Suprapubic skin (tissue), 4 donors: Measurements from ENCODE around the gene NCBP1. TPM values are rescaled to one million over a fixed set of nuclear protein-coding genes. Genes with fewer than 3 reads are reported as not detected.

ENCODE experiments used
- DNase-seq, 2 donors: peaks; one replicate each; pipeline ENCODE4 v3.0.0-alpha.2; 2019; ENCODE audit warnings: low spot score in 2 of 2
- H3K27ac ChIP-seq: fragments of 200-600 bp; sonication (generic); one replicate; pipeline ENCODE4 v1.5.1; 2019
- H3K27me3 ChIP-seq: fragments of 200-600 bp; sonication (generic); one replicate; pipeline ENCODE4 v1.5.1; 2019
- H3K36me3 ChIP-seq: fragments of 200-600 bp; sonication (generic); one replicate; pipeline ENCODE4 v1.5.1; 2019
- H3K4me1 ChIP-seq: fragments of 200-600 bp; sonication (generic); one replicate; pipeline ENCODE4 v1.5.1; 2019
- H3K4me3 ChIP-seq: fragments of 200-600 bp; sonication (generic); one replicate; pipeline ENCODE4 v1.5.1; 2019; ENCODE audit warnings: mild to moderate bottlenecking
- H3K9me3 ChIP-seq: fragments of 200-600 bp; sonication (generic); one replicate; pipeline ENCODE4 v1.5.1; 2019
- CTCF ChIP-seq, 2 donors: fragments of 200-600 bp in 1 of 2; fragments of 450-650 bp in 1 of 2; sonication (generic) in 1 of 2; IDR thresholded peaks; one replicate each; pipeline ENCODE4 v1.5.1; 2016 to 2019; ENCODE audit warnings: antibody characterized with exemption in 2 of 2, mild to moderate bottlenecking in 1 of 2, moderate library complexity in 1 of 2
- EP300 ChIP-seq: sonication (generic); formaldehyde crosslinking; IDR thresholded peaks from one replicate; pipeline ENCODE4 v1.6.1; 2017; ENCODE audit warnings: antibody characterized with exemption
- POLR2A ChIP-seq, 2 donors: fragments of 450-650 bp; IDR thresholded peaks; one replicate each; pipeline ENCODE4 v1.6.1; 2017; ENCODE audit warnings: antibody characterized with exemption in 2 of 2, mild to moderate bottlenecking in 2 of 2, moderate library complexity in 2 of 2
- POLR2AphosphoS5 ChIP-seq, 3 donors: sonication (generic); formaldehyde crosslinking; IDR thresholded peaks; one replicate each; pipeline ENCODE4 v1.6.1; 2017; ENCODE audit warnings: antibody characterized with exemption in 3 of 3
- WGBS: methylation state at CpG from one replicate; pipeline ENCODE4 v1.1.5; 2018; 5-methylcytosine and 5-hydroxymethylcytosine counted together
- total RNA-seq, 4 donors: library from RNA; depleted of rRNA; stranded (reverse); fragments of >200 nt; gene quantifications; one replicate each; pipeline ENCODE4 v1.1.0, GENCODE V29; 2016

Gene NCBP1
- total RNA-seq, 4 donors from 2014 or later, result 13.6 to 43.9 (median 16.3) TPM

GRCh38 chr9:97600531-97601227, 32.9 kb upstream of the NCBP1 start:
- Histone ChIP-seq H3K4me1 (peaks cover 12% of the 10 kb centered on the region), H3K36me3 (peaks cover 60% of the 10 kb centered on the region), H3K27me3 (no peaks in the 10 kb centered on the region), H3K4me3 (no peak overlapping the region), H3K27ac (no peak overlapping the region), H3K9me3 (no peaks in the 10 kb centered on the region)
- DNase-seq, result no peak
- 97% methylated on average over 8 of the region's 8 CpGs for WGBS
- TF ChIP-seq POLR2A (IDR thresholded peaks at IDR 0.05), result no peak
- no peak for TF ChIP-seq POLR2AphosphoS5 (IDR thresholded peaks at IDR 0.05)
- no peak for TF ChIP-seq EP300

DNA sequence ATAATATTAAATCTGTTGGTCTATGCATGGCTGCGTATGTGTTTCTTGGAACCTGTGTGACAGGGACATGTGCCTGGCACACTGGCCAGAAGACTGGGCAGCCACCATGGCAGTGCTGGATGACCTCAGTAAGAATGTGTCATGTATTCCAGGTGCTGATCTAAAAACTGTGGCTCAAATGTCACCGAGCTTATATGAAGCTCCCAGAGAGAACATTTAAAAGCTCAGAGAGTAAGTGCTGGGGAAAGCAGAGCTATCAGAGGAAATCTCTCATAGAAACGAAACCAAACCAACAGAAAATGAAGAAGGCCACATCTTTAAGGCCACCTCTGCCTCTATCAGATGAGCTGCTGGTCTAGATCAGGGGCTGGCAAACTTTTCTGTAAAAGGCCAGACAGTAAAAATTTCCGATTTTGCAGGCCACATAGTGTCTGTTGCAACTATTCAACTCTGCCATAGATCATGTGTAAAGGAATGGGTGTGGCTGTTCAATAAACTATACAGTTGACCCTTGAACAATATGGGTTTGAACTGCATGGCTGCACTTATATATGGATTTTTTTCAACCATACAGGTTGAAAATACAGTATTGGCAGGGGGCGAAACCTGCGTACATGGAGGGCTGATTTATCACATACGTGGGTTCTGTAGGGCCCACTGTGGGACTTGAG, 32.3 kb upstream of the NCBP1 start:
- no peak for DNase-seq
- Histone ChIP-seq H3K36me3 (peaks cover 66% of the 10 kb centered on the region), H3K27ac (no peak overlapping the region), H3K9me3 (no peaks in the 10 kb centered on the region), H3K27me3 (no peaks in the 10 kb centered on the region), H3K4me3 (no peak overlapping the region), H3K4me1 (peaks cover 12% of the 10 kb centered on the region)
- TF ChIP-seq EP300, result no peak
- no peak for TF ChIP-seq POLR2AphosphoS5 (IDR thresholded peaks at IDR 0.05)
- TF ChIP-seq POLR2A (IDR thresholded peaks at IDR 0.05), result no peak
- TF ChIP-seq CTCF (IDR thresholded peaks at IDR 0.05), result no peak
- WGBS, result 91% methylated on average over 7 of the region's 7 CpGs

- no peak overlapping the region for H3K27ac ChIP-seq
- TF ChIP-seq CTCF (IDR thresholded peaks at IDR 0.05) (no peak), POLR2A (IDR thresholded peaks at IDR 0.05) (no peak), EP300 (no peak), POLR2AphosphoS5 (IDR thresholded peaks at IDR 0.05) (no peak)
- H3K9me3 ChIP-seq, result no peaks in the 10 kb centered on the region
- WGBS, result 78% methylated on average over 9 of the region's 10 CpGs
- H3K4me3 ChIP-seq, result no peak overlapping the region
- H3K4me1 ChIP-seq, result peaks cover 7% of the 10 kb centered on the region
- no peaks in the 10 kb centered on the region for H3K27me3 ChIP-seq
- no peak for DNase-seq
- peaks cover 70% of the 10 kb centered on the region for H3K36me3 ChIP-seq
Observed at GRCh38 chr9:97602430-97602829, 31.2 kb upstream of the NCBP1 start.

DNA sequence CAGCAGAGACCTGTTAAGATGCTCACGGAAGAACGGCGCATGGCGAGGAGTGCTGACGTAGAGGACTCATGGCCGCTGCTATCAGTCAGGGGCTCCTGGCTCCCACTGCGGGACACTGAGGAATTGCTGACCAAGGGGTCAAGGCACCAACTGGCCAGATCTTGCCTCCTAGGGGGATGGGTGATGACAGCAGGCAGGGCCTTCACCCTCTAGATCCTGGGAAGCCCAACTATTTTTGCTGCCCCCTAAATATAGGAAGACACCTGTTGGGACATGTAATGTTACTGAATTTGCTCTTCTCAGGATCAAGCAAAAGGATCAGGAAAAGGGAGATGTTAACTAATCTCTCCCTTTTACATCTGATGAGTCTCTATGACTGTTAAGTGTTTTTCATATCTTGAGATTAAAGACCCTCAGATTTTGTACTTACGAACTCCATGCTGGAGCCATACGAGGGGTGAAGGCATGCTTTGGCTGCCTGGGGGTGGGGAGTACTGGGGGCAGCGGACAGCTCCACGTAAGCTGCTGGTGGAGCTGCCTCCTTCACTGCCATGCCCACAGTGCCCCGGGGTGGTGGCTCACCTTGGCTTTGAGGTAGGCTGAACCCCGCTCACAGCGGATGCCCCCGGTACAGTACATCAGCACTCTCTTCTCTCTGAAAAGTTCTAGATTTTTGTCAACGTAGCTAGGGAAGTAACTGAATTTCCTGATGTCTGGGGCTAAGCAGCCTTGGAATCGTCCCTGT, 28.5 kb upstream of the NCBP1 start:
- peaks cover 78% of the 10 kb centered on the region for H3K36me3 ChIP-seq
- no peaks in the 10 kb centered on the region for H3K27me3 ChIP-seq
- no peak for DNase-seq
- WGBS, result 83% methylated on average over 17 of the region's 17 CpGs
- H3K4me1 ChIP-seq, result no peaks in the 10 kb centered on the region
- no peak overlapping the region for H3K27ac ChIP-seq
- H3K9me3 ChIP-seq, result no peaks in the 10 kb centered on the region
- no peak overlapping the region for H3K4me3 ChIP-seq
- TF ChIP-seq EP300 (no peak), POLR2A (IDR thresholded peaks at IDR 0.05) (no peak), CTCF (IDR thresholded peaks at IDR 0.05) (no peak), POLR2AphosphoS5 (IDR thresholded peaks at IDR 0.05) (no peak)

- DNase-seq, result no peak
- Histone ChIP-seq H3K4me3 (no peak overlapping the region), H3K36me3 (peaks cover 42% of the 10 kb centered on the region), H3K4me1 (no peaks in the 10 kb centered on the region), H3K9me3 (no peaks in the 10 kb centered on the region), H3K27ac (no peak overlapping the region), H3K27me3 (no peaks in the 10 kb centered on the region)
- TF ChIP-seq EP300, result no peak
- peak; percentile 61 to 71 for TF ChIP-seq CTCF (IDR thresholded peaks at IDR 0.05)
- no peak for TF ChIP-seq POLR2AphosphoS5 (IDR thresholded peaks at IDR 0.05)
- TF ChIP-seq POLR2A (IDR thresholded peaks at IDR 0.05), result no peak
Observed at GRCh38 chr9:97615439-97616072, 18.1 kb upstream of the NCBP1 start.
